ENCODE results near the gene PLA2G1B.

PLA2G1B gene

DNA sequence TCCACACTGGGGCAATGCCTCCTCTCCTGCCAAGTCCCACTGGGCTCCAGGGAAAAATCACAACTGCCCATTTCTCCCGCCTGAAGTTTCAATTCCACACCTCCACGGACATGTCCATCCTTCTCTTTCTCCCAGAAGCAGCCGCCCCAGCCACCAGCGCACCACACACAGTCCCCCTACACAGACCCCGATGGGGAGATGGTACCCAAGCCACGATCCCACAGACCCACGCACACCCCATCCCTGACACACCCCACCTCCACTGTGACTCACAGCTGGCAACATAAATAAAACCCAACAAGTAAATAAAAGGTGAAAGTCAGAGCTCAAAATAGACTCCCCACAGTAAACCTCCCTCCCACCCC, 38.7 kb upstream of the PLA2G1B start:
- ChIA-PET CTCF (interaction anchor here (1.4 to 2.4 kb wide), 6 partner anchors 9 to 42 kb away, joined by 5 to 18 read pairs (median 7); partner anchors contain the start of gene PLA2G1B), POLR2A (interaction anchor here (1.0 kb wide), 1 partner anchor 14 kb away, joined by 6 read pairs; no protein-coding TSS in a partner anchor)
- TF ChIP-seq, protein P1, sequence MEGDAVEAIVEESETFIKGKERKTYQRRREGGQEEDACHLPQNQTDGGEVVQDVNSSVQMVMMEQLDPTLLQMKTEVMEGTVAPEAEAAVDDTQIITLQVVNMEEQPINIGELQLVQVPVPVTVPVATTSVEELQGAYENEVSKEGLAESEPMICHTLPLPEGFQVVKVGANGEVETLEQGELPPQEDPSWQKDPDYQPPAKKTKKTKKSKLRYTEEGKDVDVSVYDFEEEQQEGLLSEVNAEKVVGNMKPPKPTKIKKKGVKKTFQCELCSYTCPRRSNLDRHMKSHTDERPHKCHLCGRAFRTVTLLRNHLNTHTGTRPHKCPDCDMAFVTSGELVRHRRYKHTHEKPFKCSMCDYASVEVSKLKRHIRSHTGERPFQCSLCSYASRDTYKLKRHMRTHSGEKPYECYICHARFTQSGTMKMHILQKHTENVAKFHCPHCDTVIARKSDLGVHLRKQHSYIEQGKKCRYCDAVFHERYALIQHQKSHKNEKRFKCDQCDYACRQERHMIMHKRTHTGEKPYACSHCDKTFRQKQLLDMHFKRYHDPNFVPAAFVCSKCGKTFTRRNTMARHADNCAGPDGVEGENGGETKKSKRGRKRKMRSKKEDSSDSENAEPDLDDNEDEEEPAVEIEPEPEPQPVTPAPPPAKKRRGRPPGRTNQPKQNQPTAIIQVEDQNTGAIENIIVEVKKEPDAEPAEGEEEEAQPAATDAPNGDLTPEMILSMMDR (IDR thresholded peaks at IDR 0.05; ENCODE audit: control extremely low read depth, extremely low read depth, low read depth, missing control alignments), result no peak
- DNase-seq (ENCODE audit: extremely low spot score), result no peak

- TF ChIP-seq, protein P1 (IDR thresholded peaks at IDR 0.05; ENCODE audit: control extremely low read depth, extremely low read depth, low read depth, missing control alignments), result no peak
- no peak for DNase-seq (ENCODE audit: extremely low spot score)
- POLR2A ChIA-PET, result no interaction called here
- CTCF ChIA-PET, result interaction anchor here (1.7 to 2.4 kb wide), 2 partner anchors 8 to 41 kb away, joined by 6 to 18 read pairs; no protein-coding TSS in a partner anchor
Measured at GRCh38 chr12:120365675-120366340, 38.2 kb upstream of the PLA2G1B start.

- CTCF ChIA-PET, result interaction anchor here (1.2 to 1.8 kb wide), 2 partner anchors 9 to 136 kb away, joined by 3 to 8 read pairs; no protein-coding TSS in a partner anchor
- TF ChIP-seq, protein P1 (IDR thresholded peaks at IDR 0.05; ENCODE audit: control extremely low read depth, extremely low read depth, low read depth, missing control alignments), result no peak
- POLR2A ChIA-PET, result no interaction called here
- DNase-seq (ENCODE audit: extremely low spot score), result no peak
Measured at GRCh38 chr12:120364487-120364886, 36.9 kb upstream of the PLA2G1B start.

DNA sequence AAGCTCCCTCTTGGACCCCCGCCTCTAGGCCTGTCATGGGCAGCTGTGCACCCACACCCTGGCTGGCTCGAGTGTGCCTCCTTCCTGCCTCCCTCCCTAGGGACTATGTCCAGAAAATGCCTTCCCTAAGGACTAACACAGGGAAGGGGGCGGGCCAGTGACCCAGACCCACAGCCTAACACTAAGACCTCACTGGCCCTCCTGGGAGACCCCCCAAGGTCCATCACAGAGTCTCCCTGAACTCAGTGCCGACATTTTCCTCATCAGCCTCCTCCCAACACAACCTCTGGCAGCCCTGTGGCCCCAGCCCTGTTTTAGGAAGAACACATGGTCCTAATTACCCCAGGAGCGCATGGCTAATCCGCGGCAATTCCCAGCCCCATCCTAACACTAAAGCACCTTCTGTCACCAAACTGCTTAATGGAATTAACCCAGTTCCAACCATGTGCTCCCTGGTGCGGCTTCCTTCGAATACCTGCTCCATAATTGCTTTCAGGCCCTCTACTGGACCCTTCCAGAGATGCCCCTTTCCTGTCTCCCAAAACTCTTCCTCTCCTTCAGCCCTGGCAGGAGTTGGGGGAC, 35.8 kb upstream of the PLA2G1B start:
- TF ChIP-seq, protein P1 (IDR thresholded peaks at IDR 0.05; ENCODE audit: control extremely low read depth, extremely low read depth, low read depth, missing control alignments), result no peak
- no peak for DNase-seq (ENCODE audit: extremely low spot score)
- ChIA-PET CTCF (interaction anchor here (0.5 to 1.8 kb wide), 2 partner anchors 8 to 35 kb away, joined by 3 to 8 read pairs; no protein-coding TSS in a partner anchor), POLR2A (no interaction called here)

- ChIA-PET POLR2A (no interaction called here), CTCF (interaction anchor here (1.0 to 1.3 kb wide), 2 partner anchors 10 to 35 kb away, joined by 3 to 4 read pairs; partner anchors contain the start of gene PLA2G1B)
- DNase-seq (ENCODE audit: extremely low spot score), result no peak
- TF ChIP-seq, protein P1 (IDR thresholded peaks at IDR 0.05; ENCODE audit: control extremely low read depth, extremely low read depth, low read depth, missing control alignments), result no peak
Measured at GRCh38 chr12:120362516-120363273, 35.1 kb upstream of the PLA2G1B start.

- DNase-seq (ENCODE audit: extremely low spot score), result peak; percentile 59
- POLR2A ChIA-PET, result no interaction called here
- TF ChIP-seq, protein P1 (IDR thresholded peaks at IDR 0.05; ENCODE audit: control extremely low read depth, extremely low read depth, low read depth, missing control alignments), result no peak
- CTCF ChIA-PET, result interaction anchor here (0.9 to 1.7 kb wide), 6 partner anchors 9 to 69 kb away, joined by 3 to 5 read pairs (median 4); partner anchors contain the start of genes PLA2G1B and SIRT4
Measured at GRCh38 chr12:120361506-120362208, 34.1 kb upstream of the PLA2G1B start.
